CD4-positive, alpha-beta T cell treated with Interleukin-6 at 100 ng/mL for 8 hours (primary cell): ENCODE results near the gene MOSMO.
"Not testable (repeated sequence)": the region's sequence is repeated elsewhere in the genome, so short reads cannot be mapped to it uniquely, and the experiment has no call there.

Source experiments
- DNase-seq: peaks from one replicate; pipeline ENCODE4 v3.0.0-alpha.2; 2020; ENCODE audit warnings: mixed read lengths, low spot score

The MOSMO gene

DNA sequence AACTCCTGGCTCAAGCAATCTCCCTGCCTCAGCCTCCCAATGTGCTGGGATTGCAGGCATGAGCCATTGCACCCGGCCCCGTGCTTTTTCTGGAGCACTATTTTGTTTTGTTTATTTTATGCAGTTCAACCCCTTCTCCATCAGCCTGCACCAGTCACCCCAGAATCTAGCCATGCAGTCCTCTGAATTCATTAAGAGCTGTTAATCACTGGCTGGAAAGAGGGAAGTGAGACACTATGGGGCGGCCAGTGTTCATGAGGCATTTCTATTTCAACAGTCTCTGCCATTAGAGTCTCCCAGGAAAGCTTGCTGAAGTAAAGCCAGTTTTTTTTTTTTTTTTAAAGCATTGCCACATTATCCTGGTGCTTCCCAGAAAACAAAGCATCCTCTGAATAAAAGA is 86.1 kb downstream of the MOSMO start:
- no peak for DNase-seq

DNA sequence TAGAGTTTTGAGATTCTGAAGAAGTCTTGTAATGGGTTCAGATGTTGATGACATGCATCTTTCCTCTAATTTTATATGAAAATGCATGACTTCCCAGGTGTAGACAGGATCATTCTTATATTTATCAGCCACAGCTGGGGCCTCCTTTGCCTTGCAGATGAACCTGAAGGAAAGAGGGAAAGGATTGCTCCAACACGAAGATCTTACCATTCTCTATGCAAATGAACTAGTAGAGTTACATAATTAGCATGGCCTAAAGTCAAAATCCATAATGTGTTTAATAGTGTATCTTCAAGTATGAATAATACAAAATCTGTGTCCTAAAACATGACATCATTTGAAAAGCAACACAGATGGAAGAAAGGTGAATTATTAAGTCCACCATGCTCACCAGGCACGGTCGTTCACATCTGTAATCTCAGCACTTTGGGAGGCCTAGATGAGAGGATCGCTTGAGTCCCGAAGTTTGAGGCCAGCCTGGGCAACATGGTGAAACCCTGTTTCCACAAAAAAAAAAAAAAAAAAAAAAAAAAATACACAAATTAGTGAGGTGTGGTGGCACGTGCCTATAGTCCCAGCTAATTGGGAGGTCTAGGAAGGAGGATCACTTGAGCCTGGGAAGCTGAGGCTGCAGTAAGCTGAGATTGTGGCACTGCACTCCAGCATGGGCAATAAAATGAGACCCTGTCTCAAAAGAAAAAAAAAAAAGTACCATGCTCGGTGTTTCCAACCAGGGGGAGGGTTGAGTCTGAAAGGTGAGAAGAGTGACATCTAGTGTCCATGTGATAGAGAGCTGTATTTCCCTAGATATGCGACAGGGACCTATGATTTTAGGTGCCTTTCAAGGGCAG is 90.7 kb downstream of the MOSMO start:
- peak; percentile 15 for DNase-seq

DNA sequence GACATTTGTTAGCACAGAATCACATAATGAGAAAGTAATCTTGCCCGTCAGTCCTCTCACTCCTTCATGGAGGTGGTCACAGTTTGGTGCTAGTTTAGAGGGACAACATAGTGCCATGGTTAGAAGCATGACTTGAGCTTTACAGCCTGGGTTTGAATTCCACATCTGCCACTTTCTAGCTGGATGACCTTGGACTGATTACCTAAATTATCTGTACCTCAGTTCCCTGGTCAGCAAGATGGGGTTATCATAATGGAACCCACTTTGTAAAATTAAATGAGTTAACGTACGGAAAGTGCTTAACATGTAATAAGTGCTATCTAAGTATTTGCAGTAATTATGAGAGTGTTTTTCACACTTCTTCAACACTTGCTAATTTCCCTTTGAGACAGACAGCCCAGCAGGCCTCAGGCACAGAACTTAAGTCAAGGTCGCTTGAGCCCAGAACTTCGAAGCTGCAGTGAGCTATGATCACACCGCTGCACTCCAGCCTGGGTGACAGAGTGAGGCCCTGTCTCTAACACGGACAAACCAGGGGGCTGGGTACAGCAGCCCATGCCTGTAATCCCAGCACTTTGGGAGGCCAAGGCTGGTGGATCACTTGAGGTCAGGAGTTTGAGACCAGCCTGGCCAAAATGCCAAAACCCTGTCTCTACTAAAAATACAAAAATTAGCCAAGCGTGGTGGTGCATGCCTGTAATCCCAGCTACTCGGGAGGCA is 91.5 kb downstream of the MOSMO start:
- no peak for DNase-seq

DNA sequence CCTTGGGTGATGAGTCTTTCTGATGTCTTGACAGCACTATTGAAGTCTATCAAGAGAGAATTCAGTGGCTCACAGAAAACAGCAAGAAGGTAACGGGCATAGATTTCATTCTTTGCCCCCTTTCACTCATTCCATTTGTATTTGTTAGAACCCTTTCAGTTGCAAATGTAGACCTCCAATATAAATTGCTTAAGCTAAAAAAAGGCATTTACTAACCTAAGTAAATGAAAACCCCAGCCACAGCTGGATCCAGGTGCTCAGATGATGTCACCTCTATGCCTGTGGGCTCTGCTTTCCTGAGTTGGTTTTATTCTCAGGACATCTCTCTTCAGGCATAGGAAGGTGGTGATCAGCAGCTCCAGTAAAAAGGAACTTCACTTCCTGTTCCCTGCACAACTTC is 95.5 kb downstream of the MOSMO start:
- no peak for DNase-seq

DNA sequence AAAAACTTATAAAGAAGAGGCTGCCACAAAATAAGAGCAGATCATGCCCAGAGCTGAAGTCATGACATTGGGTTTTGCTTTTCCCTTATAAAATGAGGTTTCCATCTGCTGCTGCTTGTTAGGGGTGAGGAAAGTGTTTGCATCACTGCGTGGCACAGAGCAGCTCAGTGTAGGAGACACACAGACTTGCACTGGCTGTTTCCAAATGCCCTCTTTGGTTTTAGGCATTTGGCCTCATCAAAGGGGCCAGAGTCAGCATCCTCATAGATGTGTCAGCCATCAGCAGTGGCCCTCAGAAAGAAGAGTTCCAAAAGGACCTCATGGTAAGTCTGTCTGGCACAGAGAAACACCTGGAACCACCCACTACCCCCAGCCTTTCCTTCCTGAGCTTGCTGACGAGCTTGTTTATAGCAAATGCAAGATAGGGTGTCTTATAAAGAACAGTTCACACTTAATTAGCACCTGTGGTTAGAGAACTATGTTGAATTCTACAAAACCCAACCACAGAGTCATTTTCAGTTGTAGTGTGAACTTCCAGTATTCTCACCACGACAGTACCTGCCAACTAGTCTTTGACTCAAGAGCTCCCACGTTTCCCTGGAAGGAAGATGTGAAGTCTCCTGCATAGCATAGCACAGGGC is 101.5 kb downstream of the MOSMO start:
- DNase-seq = no peak

DNA sequence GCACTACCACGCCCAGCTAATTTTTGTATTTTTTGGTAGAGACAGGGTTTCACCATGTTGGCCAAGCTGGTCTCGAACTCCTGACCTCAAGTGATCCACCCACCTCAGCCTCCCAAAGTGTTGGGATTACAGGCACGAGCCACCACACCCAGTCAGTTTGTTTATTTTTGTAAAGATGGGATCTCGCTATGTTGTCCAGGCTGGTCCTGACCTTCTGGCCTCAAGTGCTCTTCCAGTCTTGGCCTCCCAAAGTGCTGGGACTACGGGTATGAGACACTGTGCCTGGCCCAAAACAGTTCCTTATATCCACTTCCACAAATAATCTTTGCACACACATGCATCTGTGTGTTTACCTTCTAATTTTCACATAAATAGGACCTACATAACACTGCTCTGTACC is 103.7 kb downstream of the MOSMO start:
- DNase-seq = not testable (repeated sequence)

DNA sequence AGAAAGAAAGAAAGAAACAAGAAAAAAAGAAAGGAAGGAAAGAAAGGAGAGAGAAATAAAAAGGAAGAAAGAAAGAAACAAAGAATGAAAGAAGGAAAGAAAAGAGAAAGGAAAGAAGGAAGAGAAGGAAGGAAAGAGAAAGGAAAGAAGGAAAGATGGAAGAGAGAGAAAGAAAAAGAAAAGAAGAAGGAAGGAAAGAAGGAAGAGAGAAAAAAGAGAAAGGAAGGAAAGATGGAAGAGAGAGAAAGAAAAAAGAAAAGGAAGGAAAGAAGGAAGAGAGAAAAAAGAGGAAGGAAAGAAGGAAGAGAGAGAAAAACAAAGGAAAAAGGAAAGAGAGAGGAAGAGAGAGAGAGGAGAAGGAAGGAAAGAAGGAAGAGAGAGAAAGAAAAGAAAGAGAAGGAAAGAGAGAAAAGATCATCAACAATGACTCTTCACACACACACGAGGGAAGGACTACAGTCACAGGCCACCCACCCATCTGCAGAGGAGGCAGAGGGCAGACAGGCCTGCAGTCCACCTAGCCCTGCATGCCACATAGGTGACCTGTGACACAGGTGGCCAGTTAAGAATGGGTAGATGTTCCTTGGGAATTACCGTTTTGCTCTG is 108.3 kb downstream of the MOSMO start:
- no peak for DNase-seq

DNA sequence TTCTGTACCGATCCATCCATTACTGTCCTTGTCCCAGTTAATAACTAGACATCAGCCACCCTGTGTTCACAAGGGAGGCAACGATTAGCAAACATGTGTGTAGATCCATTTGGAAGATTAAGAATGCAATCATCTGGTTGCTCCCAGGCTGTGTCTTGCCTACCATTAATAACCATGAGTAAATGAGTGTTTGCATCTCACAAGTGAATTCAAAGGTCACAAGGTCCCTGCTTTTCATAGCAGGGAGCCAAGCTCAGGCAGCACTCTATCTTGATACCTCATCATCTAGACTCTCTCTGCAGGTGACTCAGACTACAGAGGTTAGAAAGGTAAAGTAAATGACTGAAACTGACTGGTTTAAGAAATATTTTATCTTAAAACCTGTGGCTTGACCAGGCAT is 109.7 kb downstream of the MOSMO start:
- no peak for DNase-seq

DNA sequence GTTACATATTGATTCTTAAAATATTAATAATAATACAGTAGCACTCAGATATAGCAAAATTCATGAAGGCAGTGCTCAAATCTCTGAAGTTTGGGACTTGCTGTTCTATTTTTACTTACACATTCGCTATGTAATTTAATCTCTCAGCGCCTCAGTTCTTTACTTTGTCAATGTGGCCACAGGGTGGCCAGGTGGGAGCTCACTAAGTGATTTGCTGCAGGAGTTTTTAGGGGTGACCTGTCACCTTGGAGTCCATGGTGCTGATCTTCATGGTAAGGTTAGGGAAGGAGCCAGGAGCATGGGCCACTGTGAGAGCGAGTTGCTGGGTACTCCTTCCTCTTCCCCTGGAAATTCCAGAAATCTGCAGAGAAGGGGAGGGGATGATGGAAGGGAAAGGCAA is 112.5 kb downstream of the MOSMO start:
- no peak for DNase-seq

DNA sequence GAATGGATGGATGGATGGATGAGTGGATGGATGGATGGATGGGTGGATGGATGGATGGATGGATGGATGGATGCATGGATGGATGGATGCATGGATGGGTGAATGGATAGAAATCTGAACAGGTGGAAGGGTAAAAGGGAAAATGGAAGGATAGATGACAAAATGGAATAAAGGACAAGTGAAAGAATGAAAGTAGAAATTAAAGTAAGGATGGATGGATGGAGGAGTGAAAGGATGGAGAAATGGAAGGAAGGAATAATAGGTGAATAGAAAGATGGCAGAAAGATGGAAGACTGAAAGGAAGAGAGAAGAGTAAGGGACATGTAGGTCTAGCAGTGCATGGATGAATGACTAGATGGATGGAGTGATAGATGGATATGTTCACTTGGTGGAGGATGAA is 114.3 kb downstream of the MOSMO start:
- DNase-seq = no peak

DNA sequence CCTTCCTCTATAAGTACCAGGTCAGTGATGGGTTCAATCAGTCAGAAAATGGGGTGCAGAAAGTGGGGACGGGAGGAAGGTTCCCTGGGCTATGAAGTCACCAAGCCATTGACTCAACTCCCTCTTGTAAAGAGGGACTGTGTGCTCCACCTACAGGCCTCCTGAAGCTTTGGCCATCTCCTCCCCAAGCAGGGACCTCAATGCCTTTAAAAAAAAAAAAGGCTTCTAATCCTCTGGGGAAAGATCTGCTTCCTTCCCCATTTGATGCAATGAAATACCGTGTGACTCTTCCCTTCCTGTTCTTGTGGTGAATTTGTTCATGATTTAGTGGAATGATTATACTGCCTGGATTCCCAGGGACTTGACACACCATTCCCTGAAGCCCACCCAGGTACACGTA is 115.2 kb downstream of the MOSMO start:
- no peak for DNase-seq

DNA sequence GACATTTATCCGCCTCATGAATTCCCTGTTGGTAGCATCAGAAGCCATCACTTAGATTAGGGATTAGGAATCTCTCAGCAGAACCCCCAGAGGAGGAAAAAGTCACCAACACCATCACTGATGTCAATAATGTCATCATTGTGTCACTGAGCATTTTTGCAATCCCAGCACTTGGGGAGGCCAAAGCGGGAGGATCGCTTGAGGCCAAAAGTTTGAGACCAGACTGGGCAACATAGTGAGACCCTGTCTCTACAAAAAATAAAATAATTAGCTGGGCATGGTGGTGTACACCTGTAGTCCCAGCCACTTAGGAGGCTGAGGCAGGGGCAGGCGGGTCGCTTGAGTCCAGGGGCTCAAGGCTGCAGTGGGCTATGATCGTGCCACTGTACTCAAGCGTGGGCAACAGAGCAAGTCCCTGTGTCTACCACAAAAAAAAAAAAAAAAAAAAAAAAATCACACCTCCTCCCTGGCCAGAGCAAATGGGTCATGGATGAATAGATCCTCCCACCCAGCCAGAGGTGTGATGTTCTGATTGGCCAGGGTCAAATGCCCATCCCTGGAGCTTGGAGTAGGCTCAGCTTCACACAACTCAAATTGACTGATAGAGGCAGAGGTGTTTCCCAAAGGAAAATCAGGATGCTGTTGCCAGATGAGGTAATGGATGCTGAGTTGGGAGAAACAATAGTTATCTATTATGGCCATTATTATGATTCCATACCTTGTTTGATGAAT is 116.0 kb downstream of the MOSMO start:
- DNase-seq = no peak

DNA sequence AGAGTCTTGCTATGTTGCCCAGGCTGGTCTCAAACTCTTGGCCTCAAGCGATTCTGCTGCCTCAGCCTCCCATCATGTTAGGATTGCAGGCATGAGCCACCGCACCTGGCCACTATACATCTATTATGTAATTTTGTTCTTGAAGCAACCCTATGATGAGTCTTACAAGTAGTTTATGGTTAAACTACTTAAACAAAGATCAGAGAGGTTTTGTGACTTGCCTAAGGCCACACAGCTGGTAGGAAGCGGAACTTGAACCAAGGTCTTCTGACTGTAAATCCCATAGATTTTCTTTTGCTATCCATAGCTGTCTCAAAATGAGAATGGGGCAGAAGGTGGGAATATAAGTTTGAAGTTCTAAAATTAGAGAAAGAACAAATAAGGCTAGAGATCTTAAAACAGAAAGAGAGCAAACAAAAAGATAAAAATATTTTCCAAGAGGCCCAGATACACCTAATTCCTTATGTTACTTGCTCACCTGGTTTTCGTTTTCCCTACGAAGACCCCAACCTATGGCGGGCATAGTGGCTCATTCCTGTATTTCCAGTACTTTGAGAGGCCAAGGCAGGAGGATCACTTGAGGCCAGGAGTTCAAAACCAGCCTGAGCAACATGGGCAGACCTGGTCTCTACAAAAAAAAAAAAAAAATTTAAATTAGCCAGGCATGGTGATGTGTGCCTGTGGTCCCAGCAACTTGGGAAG is 116.8 kb downstream of the MOSMO start:
- DNase-seq = no peak

DNA sequence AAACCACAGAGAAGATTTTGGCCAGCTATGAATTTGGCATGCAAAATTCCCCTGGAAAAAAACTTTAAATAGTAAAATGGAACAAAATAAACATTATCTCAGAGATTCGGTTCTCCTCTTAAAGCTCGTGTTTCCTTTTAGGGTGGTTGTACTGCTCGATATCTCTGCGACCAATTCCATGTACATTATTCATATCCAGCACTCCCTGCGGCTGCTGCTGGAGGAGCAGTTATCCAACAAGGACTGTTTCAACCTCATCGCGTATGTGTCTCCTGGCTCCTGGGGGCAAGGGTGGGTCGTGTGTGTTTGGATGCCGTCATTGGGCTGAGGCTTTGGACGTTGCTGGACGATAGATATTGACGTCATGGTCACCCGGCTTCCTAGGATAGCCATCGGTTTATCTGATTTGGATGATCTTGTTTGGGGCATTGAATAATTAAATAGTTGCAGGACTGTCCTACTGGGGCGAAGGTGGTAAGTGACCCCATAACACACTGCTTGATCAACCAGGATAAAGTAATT is 118.2 kb downstream of the MOSMO start:
- no peak for DNase-seq

DNA sequence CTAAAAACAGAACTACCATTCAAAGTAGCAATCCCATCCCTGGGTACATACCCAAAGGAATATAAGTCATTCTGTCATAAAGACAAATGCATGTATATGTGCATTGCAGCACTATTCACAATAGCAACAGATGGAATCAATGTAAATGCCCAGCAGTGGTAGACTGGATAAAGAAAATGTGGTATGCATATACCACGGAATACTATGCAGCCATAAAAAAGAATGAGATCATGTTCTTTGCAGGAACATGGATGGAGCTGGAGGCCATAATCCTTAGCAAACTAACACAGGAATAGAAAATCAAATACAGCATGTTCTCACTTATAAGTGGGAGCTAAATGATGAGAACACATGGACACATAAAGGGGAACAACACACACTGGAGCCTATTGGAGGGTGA is 120.6 kb downstream of the MOSMO start:
- DNase-seq = not testable (repeated sequence)

DNA sequence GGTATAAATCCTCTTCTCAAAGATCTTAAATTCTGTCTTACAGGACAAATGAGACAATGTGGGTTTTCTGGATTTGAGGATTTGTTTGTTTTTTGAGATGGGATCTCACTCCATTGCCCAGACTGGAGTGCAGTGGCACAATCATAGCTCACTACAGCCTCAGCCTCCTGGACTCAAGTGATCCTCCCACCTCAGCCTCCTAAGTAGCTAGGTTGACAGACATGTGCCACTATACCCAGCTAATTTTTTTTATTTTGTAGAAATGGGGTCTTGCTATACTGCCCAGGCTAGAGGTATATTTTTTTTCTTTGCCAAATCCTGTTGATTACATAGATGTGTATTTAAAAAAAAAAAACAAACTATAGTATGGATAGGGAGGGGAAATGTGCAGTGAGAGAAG is 122.6 kb downstream of the MOSMO start:
- DNase-seq = no peak

DNA sequence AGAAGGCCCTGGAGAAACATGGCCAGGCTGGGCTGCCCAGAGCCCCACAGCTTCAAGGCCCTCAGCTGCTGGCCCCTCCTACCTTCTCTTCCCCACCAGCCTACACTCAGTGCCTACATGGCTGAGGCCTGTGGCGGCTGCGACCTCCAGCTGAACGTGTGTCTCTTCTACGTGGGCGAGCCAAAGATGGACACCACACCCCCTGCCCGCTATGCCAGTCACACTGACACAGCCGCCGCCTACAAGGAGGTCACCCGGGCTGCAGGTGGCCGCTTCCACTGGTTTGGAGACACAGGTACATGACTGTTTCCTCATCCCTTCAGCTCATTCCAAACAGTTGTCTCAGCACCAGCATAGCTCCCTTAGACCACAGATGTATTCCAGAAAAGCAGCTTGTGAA is 124.9 kb downstream of the MOSMO start:
- no peak for DNase-seq
